Bone marrow (tissue), 2 donors: ENCODE measurements around the gene DNAJA4.
"Not testable (repeated sequence)": the region's sequence is repeated elsewhere in the genome, so short reads cannot be mapped to it uniquely, and the experiment has no call there.

Experiments
- DNase-seq, 2 donors: peaks; one replicate each; lab custom pipeline; 2025; lab: John Stamatoyannopoulos, UW

DNAJA4 gene

DNA sequence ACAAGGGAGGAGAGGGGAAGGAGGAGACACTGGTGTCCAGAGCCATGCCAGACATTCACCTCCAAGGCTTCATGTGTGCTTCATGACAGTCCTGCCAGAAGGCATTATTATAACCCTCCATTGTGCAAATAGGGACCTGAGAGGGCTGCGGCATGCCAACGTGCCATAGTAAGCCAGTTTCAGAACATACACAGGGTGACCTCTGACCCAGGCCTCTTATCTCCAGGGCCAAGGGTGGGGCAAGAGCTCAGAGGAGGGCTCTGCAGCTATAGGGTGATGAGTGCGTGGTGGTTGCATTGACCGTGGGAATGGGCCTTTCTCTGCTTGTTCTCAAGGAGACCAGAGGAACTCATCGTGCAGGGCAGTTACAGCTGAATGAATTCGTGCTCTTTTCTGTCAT is 20.3 kb upstream of the DNAJA4 start:
- DNase-seq = no peak

DNA sequence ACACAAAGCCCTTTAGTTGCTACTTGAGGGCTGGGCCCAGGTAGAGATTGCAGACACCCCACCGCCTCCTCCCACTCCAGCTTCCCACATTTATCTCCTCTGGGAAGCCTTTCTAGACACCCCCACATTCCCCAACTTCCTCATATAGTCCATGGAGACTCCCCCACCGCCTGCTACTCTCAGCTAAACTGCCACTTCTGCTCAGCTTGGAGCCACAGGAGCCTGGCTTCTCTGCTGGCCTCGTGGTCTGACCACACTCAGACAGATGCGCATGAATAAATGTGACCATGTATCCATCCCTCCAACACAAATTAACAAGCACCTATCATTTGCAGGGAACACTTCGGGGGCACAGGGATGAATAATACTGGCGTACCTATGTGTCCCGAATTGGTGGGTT is 19.5 kb upstream of the DNAJA4 start:
- no peak for DNase-seq

DNA sequence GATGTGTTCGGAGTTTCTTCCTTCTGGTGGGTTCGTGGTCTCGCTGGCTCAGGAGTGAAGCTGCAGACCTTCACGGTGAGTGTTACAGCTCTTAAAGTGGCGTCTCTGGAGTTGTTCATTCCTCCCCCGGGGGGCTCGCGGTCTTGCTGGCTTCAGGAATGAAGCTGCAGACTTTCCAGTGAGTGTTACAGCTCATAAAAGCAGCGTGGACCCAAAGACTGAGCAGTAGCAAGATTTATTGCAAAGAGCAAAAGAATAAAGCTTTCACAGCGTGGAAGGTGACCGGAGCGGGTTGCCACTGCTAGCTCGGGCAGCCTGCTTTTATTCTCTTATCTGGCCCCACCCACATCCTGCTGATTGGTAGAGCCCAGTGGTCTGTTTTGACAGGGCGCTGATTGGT is 19.0 kb upstream of the DNAJA4 start:
- not testable (repeated sequence) for DNase-seq

DNA sequence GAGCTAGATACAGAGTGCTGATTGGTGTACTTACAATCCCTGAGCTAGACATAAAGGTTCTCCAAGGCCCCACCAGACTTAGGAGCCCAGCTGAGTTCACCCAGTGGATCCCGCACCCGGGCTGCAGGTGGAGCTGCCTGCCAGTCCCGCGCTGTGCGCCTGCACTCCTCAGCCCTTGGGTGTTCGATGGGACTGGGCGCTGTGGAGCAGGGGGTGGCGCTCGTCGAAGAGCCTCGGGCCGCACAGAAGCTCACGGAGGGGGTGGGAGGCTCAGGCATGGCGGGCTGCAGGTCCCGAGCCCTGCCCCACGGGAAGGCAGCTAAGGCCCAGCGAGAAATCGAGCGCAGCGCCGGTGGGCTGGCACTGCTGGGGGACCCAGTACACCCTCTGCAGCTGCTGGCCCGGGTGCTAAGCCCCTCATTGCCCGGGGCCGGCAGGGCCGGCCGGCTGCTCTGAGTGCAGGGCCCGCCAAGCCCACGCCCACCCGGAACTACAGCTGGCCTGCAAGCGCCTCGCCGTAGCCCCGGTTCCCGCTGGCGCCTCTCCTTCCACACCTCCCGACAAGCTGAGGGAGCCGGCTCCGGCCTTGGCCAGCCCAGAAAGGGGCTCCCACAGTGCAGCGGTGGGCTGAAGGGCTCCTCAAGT is 18.3 kb upstream of the DNAJA4 start:
- not testable (repeated sequence) for DNase-seq

DNA sequence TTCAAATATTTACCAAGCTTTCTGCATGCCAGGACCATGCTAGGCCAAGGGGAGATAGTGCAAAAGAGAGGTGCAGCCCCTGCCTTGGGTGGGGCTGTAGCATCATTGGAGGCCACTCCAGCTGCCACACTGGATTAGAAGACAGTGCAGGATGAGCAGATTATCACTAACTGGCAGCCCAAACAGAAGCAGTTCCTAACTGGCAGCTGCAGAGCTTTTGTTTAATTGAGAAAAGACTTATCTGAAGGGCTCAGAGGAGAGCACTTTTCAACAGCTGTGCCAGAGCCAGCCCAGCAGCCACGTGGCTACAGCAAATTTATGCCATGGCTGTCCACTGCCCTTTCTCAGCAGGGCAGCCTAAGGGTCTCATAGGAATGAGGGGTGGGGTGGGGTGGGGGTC is 16.5 kb upstream of the DNAJA4 start:
- DNase-seq = no peak

DNA sequence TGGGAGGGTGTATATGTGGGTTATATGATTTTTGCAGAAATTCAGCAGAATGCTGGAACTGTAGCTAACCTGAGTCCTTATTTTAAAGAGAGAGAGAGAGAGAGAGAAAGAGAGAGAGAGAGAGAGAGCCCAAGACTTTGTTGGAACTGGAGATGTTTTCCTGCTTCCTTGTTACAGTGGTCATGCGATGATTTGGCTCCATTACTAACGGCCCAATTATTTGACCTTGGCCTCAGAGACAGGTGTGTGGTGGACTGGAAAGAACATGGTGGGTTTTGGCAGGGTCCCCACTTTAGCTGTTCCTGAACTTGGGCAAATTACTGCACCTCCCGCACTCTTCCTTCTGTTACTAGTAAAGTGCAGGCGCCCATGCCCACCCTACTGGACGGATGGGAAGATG is 15.2 kb upstream of the DNAJA4 start:
- DNase-seq = no peak

DNA sequence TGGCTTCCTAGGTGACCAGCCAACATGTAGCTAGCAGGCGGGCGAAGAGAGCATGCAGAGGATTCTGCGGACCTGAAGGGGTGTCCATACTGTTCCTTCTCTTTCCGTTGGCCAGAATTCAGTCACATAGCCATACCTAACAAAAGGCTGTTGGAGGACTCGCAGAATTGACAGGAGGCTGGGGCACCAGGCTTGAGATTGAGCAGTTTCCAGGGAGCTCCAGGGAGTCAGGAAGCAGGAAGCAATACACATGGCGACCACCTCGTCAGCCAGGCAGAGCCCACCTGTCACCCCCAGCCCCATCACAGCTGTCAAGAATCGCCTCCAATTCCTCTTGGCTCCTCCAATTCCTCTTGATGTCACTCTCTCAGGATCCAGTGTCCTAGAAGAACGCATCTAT is 13.2 kb upstream of the DNAJA4 start:
- DNase-seq = no peak

DNA sequence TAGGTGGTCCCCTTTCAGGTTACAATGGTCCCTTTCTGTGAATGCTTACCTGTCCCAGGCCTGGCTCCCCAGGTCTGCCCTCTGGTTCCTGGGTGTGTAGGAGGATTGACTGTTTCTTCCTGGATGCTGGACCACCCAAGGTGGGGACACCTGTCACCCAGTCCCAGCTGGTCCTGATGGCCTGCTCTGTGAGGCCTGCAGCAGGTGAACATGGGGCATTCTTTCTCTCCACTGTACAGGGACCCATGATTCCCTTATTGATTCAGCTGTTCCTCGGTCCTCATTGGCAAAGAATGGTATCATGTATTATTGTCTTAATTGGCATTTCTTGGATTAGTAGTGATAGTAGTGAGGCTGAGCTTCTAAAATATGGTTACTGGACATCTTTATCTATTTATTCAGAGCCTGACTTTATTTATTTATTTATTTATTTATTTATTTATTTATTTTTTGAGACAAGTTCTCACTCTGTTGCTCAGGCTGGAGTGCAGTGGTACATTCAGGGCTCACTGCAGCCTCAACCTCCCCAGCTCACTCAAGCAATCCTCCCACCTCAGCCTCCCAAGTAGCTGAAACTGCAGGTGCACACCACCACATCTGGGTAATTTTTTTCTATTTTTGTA is 8.8 kb upstream of the DNAJA4 start:
- DNase-seq = no peak

DNA sequence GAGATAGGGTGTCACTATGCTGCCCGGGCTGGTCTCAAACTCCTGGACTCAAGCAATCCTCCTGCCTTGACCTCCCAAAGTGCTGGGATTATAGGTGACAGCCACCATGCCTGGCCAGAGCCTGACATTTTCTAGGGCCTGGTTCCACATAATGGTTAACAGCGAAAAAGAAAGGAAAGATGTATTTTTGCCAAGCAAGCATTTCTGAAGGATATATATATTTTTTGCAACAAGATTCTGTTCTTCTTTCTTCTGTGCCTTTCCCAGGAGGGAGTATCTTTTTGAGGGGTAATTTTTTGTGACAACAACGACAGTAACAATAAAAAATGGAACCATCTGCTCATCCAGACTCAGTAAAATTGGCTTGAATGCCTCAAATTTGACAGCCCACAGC is 8.3 kb upstream of the DNAJA4 start:
- no peak for DNase-seq

DNA sequence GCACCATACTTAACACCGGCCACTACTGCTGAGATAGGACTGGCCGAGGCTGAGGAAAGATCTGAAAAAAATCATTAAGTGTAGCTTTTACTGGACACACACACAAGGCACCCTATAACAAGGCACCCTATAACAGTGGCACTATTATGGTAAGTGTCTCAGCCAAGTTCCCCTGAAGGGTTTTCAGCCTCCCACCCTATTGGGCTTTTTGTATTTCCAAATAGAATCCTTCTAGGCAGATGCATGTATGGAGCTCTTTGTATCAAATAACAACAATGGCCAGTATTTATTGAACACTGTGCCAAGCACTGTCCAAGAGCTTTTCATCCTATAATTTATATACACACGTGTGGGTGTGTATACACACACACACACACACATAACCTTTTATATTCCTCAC is 6.7 kb upstream of the DNAJA4 start:
- DNase-seq = no peak

DNA sequence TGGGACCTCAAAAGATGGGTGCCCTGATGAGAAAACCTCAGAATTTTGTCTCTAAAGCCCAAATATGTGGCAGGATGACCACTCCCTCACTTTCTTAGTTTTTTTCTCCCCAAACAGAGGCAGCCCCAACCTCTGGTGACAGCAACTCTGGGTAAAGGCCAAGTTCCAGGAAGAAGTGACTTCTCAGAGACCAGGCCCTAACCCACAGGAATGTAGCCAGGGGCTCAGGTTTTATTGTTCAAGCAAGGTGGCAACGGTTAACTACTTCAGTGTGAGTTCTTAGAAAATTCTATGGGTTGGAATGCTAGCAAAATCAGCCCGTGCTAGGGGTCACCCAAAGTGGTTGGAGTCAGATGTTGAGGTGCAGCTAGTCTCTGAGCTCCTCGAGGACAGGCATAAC is 5.1 kb upstream of the DNAJA4 start:
- no peak for DNase-seq

DNA sequence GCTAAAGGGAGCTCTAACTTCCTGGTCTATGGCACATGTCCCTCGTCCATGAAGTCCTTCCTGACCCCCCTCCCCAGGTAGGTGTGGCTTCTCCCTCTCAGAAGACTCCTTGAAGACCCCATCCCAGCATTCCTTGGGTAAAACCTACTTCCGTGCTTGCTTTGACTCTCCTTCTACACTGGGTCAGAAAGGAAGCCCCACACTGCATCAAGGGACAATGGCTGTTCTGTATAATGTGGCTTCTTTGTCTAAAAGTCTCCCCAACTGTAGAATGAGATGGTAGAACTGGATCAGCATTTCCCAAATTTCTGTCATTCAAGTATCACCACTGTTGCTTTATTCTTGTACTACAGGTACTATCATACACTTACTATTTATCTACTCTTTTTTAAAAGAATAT is 3.9 kb upstream of the DNAJA4 start:
- no peak for DNase-seq

DNA sequence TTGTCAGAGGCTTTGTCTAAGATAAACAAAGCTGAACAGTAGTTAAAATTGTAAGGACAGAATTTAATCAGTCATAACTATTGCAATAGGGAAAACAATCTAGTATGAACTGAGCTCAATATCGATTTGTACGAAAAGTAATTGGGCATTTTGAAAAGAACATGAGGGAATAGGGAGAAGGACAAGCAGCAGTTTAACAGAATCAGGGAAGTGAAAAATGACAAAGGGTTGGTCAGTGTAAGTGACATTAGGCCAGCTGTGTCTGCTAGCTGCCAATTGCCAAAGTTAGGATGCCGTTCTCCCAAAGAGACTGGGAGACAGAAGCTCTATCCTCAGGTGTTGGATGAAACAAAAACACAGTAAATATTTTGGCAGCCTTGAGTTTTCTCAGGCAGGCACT is 3.3 kb upstream of the DNAJA4 start:
- DNase-seq = no peak

DNA sequence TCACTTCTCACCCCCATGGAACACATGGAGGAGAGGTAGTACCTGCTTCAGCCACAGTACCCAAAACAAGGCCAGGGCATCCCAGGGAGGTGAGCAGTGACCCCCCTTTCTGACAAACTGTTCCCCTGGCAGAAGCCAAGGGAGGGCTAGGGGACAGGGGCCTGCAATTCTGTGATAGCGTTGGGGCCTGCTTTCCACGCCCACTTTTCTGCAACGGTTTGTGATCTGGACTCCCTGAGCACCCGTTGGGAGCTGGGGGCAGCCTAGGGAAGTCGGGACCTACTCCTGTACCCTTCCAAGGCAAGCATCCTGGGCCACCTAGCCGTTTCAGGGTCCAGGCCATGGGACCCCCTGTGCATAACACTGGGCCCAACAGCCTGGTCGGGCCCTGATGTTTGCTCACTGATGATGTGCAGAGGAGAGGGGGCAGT is 996 bp upstream of the DNAJA4 start:
- no peak for DNase-seq

DNA sequence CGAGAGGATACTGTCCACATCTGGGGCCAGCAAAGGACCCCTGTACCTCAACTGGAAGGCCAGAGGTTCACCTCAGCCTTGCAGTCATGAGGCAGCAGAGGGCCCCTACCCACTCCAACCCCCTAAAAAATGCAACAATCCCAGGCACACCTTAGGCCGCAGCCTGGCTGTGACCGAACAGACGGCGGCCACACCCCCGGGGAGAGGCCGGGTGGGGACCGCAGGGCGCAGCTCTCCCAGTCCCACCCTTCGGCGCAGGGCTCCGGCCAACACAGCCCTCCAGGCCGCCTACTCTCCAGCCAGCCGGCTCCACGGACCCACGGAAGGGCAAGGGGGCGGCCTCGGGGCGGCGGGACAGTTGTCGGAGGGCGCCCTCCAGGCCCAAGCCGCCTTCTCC is 457 bp upstream of the DNAJA4 start:
- DNase-seq = no peak

DNA sequence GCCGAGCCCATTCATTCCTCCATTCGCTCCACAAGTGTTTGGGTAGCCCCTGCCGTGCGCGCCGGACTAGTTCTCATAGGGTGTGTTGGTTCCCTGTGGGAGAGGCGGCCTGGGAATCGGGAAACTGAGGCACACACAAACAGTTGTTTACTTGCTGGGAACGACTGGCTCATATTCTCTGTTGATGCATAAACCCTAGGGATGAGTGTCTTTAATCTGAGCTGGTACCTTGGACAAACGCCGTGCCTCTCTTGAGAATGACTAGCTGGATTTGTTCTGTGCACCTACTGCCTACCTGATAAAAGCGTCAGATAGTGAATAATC is 737 bp downstream of the DNAJA4 start:
- no peak for DNase-seq

DNA sequence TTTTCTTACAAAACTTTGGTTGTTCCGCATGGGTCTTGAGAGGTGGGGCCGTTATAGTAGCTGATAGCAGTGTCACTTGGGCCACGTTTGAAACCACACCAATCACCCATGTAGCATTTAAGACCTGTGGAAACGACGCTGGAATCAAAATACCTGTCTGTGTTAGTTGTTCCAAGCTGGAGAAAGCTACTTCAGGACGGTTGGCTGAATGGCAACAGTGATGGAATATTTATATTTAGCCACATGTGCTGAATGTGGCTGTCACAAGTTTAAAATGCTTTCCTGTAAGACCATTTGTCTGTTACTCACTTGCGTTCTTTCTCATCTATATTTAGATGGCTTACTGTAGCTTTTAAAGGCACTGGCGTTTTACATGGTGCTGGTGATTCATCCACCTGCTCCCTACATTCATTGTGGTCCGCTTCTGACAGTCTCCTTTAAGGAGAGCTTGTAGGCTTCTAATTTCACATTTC is 1.4 kb downstream of the DNAJA4 start:
- DNase-seq = no peak

DNA sequence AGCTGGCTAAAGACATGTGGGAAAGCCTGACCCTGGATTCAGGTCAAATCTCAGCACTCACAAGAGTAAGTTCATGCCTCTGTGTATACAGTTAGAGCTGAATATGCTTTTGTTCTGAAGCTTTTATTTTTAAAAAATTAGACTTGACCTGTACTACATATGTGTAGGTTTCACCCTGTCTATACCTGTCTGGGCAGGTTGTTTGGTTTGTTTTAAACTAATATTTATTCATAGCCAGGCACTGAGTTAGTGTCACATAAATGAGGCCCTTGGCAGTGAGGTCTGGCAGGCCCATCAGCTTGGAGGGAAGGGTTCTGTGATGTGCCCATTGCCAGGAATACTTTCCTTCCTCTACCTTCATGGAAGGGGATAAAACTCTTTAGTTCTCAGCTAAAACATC is 1.9 kb downstream of the DNAJA4 start:
- DNase-seq = no peak

DNA sequence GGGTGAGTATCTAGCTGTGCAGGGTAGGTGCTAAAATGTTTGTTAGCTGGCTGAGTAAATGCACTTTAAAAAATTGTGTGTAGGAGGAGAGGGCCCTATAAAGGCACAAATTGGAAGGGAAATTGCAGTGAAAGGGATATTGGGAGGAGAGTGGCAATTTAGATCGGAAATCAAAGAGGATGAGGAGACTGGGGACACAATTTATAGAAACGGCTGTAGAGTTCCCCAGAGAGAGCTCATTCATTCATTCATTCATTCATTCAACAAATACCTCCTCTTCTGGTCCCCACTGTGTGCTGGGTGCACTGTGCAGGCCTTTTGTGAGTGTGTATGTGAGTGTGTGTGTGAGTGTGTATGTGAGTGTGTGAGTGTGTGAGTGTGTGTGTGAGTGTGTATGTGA is 2.4 kb downstream of the DNAJA4 start:
- DNase-seq = no peak

DNA sequence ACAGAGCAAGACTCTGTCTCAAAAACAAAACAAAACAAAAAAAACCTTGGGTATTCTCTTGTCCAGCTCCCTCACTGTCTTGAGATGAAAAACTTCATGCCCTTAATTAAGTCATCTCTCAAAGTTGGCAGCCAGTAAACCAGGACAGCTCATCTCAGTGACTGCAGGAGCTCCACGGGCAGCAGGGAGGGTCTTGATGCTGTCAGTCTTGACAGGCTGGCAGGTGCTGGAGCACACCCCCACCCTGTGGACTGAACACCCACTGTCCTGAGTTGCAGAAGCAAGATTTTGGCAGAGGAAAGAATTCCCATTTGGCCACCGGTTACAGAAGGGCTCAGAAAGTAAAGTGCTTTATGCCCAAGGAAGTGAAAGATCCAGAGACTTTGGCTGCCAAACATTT is 8.0 kb downstream of the DNAJA4 start:
- no peak for DNase-seq

DNA sequence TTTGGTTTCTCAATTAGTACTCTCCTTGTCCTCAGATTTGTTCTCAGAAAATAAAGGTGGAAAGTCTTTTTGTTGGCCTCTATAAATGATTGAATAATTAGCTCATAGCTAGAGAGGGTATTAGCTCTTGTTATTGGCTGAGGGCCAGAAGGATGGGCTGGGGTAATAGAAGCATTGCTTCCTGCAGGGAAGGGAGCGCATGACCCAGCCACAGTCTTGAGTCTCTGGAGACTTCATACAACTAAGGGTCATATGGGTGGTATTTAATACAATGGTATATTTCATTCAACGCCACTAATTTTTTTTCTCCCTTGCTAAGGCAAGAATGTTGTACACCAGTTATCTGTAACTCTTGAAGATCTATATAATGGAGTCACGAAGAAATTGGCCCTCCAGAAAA is 8.4 kb downstream of the DNAJA4 start:
- DNase-seq = no peak

DNA sequence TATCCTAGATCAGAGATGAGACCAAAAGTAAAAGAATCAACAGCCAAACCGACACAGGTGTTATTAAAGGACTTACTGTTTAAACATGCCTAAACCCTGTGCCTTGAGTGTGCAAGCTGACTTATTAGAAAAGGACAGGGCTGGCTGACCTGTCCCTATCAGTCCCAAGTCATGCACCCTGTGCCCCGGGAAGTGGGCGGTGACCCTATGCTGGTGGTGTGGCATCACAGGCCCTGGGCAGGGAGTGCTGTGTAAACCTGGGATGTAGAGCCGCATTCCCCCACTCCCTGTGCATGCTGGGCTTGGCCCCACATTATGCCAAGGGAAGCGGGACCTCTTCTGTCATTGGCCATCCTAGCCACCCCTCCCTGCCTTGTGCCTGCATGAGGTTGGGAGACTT is 10.6 kb downstream of the DNAJA4 start:
- DNase-seq = no peak

DNA sequence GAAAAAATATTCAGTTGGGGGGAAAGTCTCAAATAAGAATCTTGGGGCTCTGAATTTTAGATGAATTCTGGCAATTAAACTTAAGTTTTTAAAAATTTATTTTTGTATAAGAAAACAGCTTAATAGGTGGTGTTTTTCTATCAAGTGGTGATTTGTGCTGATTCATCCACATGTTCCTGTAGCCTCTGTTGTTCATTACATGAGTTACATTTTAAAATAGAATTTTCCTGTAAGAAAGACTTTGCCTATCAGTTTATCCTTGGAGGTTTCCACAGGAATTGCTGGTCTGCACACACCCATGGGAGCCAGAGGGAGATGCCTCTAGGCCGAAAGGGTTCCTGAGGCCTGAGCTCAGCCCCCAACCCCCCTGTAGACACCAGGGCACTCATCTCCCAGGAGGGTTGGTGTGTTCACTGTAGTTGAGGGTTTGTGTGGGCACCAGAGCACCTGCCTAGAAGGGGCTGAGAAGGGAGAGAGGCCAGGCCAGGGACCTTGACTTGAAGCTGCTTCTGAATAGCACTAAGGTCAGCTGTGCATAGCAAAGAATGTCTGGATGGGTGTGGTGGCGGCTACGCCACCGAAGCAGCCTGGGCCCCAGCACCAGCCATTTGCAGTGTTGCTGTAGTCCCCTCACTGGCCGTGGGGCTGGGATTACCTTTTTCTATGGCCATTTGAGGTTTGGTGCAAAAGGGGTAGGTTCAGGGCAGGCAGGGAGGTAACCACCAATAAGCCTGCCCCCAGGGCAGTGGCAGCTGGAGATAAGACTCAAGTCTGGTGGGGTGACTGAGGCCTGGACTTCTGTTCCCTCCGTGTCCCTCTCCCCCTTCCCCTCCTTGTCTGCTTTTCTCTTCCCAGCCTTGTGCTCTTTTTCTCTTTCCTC is 11.9 kb downstream of the DNAJA4 start:
- no peak for DNase-seq
